ENCODE results near the gene KNSTRN. TPM values are rescaled to one million over a fixed set of nuclear protein-coding genes. Genes with fewer than 3 reads are reported as not detected.

KNSTRN gene
- polyA plus RNA-seq, 1 donor (not counting 4 experiments of a cell fraction or from before 2014, with no cell fraction given) = 42.4 TPM

DNA sequence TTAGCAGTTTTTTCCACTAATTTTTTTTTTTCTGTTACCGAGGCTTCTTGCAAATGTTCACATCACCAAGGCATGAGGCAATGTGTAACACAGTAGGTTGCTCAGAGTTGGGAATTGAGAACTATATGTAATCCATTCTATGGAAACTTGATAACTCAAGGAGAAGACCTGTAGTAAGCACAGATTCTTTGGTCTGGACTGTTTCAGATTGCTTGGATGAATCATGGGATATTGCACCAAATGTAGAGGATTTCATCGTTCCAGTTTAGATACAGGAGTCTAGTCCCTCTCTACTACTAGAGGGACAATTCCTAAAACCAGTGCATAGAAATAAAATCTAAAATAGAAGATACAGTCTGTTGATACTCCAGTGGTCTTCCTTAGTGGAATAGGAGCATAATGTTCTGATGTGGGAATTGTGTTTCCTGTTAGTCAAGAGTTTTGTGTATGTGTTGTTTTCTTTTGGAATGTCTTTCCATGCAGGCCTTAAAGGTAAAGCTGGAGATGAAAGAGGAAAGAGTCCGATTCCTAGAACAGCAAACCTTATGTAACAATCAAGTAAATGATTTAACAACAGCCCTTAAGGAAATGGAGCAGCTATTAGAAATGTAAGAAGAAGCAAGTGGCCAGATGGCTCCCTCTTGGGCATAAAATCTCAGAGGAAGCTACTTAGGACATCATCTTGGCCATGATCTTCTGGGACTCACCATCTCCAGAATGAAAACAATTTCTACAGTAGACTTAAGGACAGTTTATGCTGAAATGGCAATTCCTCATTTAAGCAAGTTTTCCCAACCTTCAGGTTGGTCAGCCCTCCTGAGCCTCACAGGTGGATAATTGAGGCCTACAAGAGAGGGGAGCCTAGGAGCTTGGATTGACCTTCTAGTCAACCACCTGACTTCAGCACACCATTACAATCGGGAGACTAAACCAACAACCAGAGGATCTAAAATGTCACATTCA lies 10.7 kb downstream of the KNSTRN start:
- no peaks in the 10 kb centered on the region for H3K4me1 ChIP-seq (ENCODE audit: control insufficient read depth, extremely low read depth, insufficient read depth, low read length)
- peak overlapping the region; percentile 26 for H3K27ac ChIP-seq (ENCODE audit: control insufficient read depth, insufficient read depth, low read length)
- H3K36me3 ChIP-seq (ENCODE audit: control insufficient read depth in 2 of 2, extremely low read depth in 1 of 2, insufficient read depth in 2 of 2, low read length in 2 of 2) = peaks cover 14 to 33% of the 10 kb centered on the region in 2 experiments
- no peak overlapping the region for H2AFZ ChIP-seq (ENCODE audit: control insufficient read depth, low read length)
- TF ChIP-seq, protein P1, sequence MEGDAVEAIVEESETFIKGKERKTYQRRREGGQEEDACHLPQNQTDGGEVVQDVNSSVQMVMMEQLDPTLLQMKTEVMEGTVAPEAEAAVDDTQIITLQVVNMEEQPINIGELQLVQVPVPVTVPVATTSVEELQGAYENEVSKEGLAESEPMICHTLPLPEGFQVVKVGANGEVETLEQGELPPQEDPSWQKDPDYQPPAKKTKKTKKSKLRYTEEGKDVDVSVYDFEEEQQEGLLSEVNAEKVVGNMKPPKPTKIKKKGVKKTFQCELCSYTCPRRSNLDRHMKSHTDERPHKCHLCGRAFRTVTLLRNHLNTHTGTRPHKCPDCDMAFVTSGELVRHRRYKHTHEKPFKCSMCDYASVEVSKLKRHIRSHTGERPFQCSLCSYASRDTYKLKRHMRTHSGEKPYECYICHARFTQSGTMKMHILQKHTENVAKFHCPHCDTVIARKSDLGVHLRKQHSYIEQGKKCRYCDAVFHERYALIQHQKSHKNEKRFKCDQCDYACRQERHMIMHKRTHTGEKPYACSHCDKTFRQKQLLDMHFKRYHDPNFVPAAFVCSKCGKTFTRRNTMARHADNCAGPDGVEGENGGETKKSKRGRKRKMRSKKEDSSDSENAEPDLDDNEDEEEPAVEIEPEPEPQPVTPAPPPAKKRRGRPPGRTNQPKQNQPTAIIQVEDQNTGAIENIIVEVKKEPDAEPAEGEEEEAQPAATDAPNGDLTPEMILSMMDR (optimal IDR thresholded peaks at IDR 0.05 in 1 of 3, IDR thresholded peaks at IDR 0.05 in 1 of 3, conservative IDR thresholded peaks at IDR 0.05 in 1 of 3; ENCODE audit: extremely low read depth in 1 of 3, insufficient read depth in 2 of 3, low read length in 3 of 3) = no peak
- no peak for TF ChIP-seq EZH2 (IDR thresholded peaks at IDR 0.05; ENCODE audit: low read length)
- no peaks in the 10 kb centered on the region for H3K9me1 ChIP-seq (ENCODE audit: control insufficient read depth, extremely low read depth, insufficient read depth, low read length)
- H3K4me3 ChIP-seq (ENCODE audit: control insufficient read depth in 2 of 3, extremely low read depth in 1 of 3, insufficient read depth in 2 of 3, low read depth in 1 of 3, low read length in 3 of 3) = no peak overlapping the region
- no peak overlapping the region for H3K9ac ChIP-seq (ENCODE audit: control insufficient read depth, extremely low read depth, insufficient read depth, low read length)
- FAIRE-seq (no peak), DNase-seq (ENCODE audit: low read depth, low spot score) (no peak)
- no peaks in the 10 kb centered on the region for H3K9me3 ChIP-seq (ENCODE audit: control insufficient read depth, low read depth, low read length)
- dilution Hi-C loops (cut with MboI; ENCODE audit: extremely low pct_ligation_motif_present, low sequenced_read_pairs) = no loop called here
- H4K20me1 ChIP-seq (ENCODE audit: control insufficient read depth, extremely low read depth, insufficient read depth, low read length) = no peaks in the 10 kb centered on the region
- H3K79me2 ChIP-seq (ENCODE audit: control insufficient read depth, insufficient read depth, low read length) = no peaks in the 10 kb centered on the region
- no peak overlapping the region for H3K4me2 ChIP-seq (ENCODE audit: control insufficient read depth, extremely low read depth, insufficient read depth, low read depth, low read length)
- H3K27me3 ChIP-seq (ENCODE audit: control insufficient read depth, extremely low read depth, insufficient read depth, low read length) = no peaks in the 10 kb centered on the region

DNA sequence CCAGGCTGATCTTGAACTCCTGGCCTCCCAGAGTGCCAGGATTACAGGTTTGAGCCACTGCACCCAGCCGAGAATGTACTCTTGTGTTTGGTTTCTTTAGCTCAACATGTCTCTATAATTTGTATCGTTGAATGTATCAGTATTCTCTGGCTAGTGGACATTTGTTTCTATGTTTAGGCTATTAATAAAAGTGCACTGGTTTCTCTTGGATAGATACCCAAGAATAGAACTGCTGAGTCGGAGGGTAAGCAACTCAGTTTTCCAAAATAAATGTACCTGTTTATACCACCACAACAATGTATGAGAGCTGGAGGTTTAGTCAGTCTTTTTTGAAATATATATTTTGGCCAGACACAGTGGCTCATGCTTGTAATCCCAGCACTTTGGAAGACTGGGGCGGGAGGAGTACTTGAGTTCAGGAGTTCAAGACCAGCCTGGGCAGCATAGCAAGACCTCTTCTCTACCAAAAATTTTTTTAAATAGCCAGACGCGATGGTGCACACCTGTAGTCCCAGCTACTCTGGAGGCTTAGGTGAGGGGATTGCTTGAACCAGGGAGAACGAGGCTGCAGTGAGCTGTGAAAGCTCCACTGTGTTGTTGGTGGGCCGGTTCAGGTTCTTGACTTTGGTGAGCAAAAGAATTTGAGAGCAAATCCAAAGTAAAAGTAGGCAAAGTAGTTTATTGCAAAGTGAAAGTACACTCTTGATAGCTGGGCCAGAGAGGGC lies 15.3 kb downstream of the KNSTRN start:
- no peaks in the 10 kb centered on the region for H3K9me3 ChIP-seq (ENCODE audit: control insufficient read depth, low read depth, low read length)
- H3K27ac ChIP-seq (ENCODE audit: control insufficient read depth, insufficient read depth, low read length) = no peak overlapping the region
- H3K4me3 ChIP-seq (ENCODE audit: control insufficient read depth in 2 of 3, extremely low read depth in 1 of 3, insufficient read depth in 2 of 3, low read depth in 1 of 3, low read length in 3 of 3) = no peak overlapping the region
- H3K4me2 ChIP-seq (ENCODE audit: control insufficient read depth, extremely low read depth, insufficient read depth, low read depth, low read length) = no peak overlapping the region
- no peak overlapping the region for H2AFZ ChIP-seq (ENCODE audit: control insufficient read depth, low read length)
- H3K27me3 ChIP-seq (ENCODE audit: control insufficient read depth, extremely low read depth, insufficient read depth, low read length) = no peaks in the 10 kb centered on the region
- dilution Hi-C loops (cut with MboI; ENCODE audit: extremely low pct_ligation_motif_present, low sequenced_read_pairs) = no loop called here
- TF ChIP-seq, protein P1 (optimal IDR thresholded peaks at IDR 0.05 in 1 of 3, IDR thresholded peaks at IDR 0.05 in 1 of 3, conservative IDR thresholded peaks at IDR 0.05 in 1 of 3; ENCODE audit: extremely low read depth in 1 of 3, insufficient read depth in 2 of 3, low read length in 3 of 3) = no peak
- TF ChIP-seq EZH2 (IDR thresholded peaks at IDR 0.05; ENCODE audit: low read length) = no peak
- no peaks in the 10 kb centered on the region for H3K9me1 ChIP-seq (ENCODE audit: control insufficient read depth, extremely low read depth, insufficient read depth, low read length)
- H4K20me1 ChIP-seq (ENCODE audit: control insufficient read depth, extremely low read depth, insufficient read depth, low read length) = no peaks in the 10 kb centered on the region
- H3K79me2 ChIP-seq (ENCODE audit: control insufficient read depth, insufficient read depth, low read length) = no peaks in the 10 kb centered on the region
- peaks cover 3 to 15% of the 10 kb centered on the region in 2 experiments for H3K36me3 ChIP-seq (ENCODE audit: control insufficient read depth in 2 of 2, extremely low read depth in 1 of 2, insufficient read depth in 2 of 2, low read length in 2 of 2)
- no peaks in the 10 kb centered on the region for H3K4me1 ChIP-seq (ENCODE audit: control insufficient read depth, extremely low read depth, insufficient read depth, low read length)
- DNase-seq (ENCODE audit: low read depth, low spot score) (no peak), FAIRE-seq (no peak)
- no peak overlapping the region for H3K9ac ChIP-seq (ENCODE audit: control insufficient read depth, extremely low read depth, insufficient read depth, low read length)

Data from keratinocyte (primary cell).